Mesendoderm (in vitro differentiated cells): Measurements from ENCODE around the gene TSHZ2.

Experiments
- DNase-seq: peaks from one replicate; pipeline ENCODE4 v3.0.0; 2013
- H2AK5ac ChIP-seq: 2 replicates; pipeline ENCODE4 v1.6.1; 2013; ENCODE audit warnings: low read length, inconsistent platforms
- H2BK120ac ChIP-seq: 2 replicates; pipeline ENCODE4 v1.6.1; 2013; ENCODE audit warnings: low read depth, mild to moderate bottlenecking, low read length, moderate library complexity, mixed read lengths
- H2BK15ac ChIP-seq: replicated peaks from 2 replicates; pipeline ENCODE4 v1.6.1; 2013; ENCODE audit warnings: low read depth, mild to moderate bottlenecking, moderate library complexity
- H2BK5ac ChIP-seq: 2 replicates; pipeline ENCODE4 v1.6.1; 2013; ENCODE audit warnings: low read length, inconsistent platforms
- H3K18ac ChIP-seq: 2 replicates; pipeline ENCODE4 v1.6.1; 2013; ENCODE audit warnings: mild to moderate bottlenecking, low read length, mixed read lengths
- H3K23ac ChIP-seq: one replicate; pipeline ENCODE4 v1.6.1; 2013; ENCODE audit warnings: low read length
- H3K27ac ChIP-seq: 2 replicates; pipeline ENCODE4 v1.5.1; 2013; ENCODE audit warnings: low read depth, mild to moderate bottlenecking, inconsistent platforms, low read length, moderate library complexity
- H3K27me3 ChIP-seq: 2 replicates; pipeline ENCODE4 v1.6.1; 2013; ENCODE audit warnings: low read length, control low read depth, mild to moderate bottlenecking, inconsistent platforms; ENCODE audit not compliant: insufficient read depth, poor library complexity
- H3K36me3 ChIP-seq: 2 replicates; pipeline ENCODE4 v1.6.1; 2013; ENCODE audit warnings: low read length, inconsistent platforms; ENCODE audit not compliant: control insufficient read depth, insufficient read depth
- H3K4ac ChIP-seq: one replicate; pipeline ENCODE4 v1.6.1; 2013; ENCODE audit warnings: low read depth, mild to moderate bottlenecking, low read length, moderate library complexity
- H3K4me1 ChIP-seq: 2 replicates; pipeline ENCODE4 v1.6.1; 2013; ENCODE audit warnings: low read depth, low read length, inconsistent platforms; ENCODE audit not compliant: control insufficient read depth
- H3K4me2 ChIP-seq: 2 replicates; pipeline ENCODE4 v1.6.1; 2013; ENCODE audit warnings: low read length
- H3K4me3 ChIP-seq: 2 replicates; pipeline ENCODE4 v1.5.1; 2013; ENCODE audit warnings: mild to moderate bottlenecking, low read length
- H3K56ac ChIP-seq: one replicate; pipeline ENCODE4 v1.6.1; 2013; ENCODE audit warnings: low read length
- H3K79me1 ChIP-seq: 2 replicates; pipeline ENCODE4 v1.6.1; 2013; ENCODE audit warnings: low read length, inconsistent platforms
- H3K79me2 ChIP-seq: 2 replicates; pipeline ENCODE4 v1.6.1; 2013; ENCODE audit warnings: mild to moderate bottlenecking, low read length; ENCODE audit not compliant: control insufficient read depth, insufficient read depth
- H3K9ac ChIP-seq: 2 replicates; pipeline ENCODE4 v1.6.1; 2013; ENCODE audit warnings: low read length, inconsistent platforms
- H4K5ac ChIP-seq: one replicate; pipeline ENCODE4 v1.6.1; 2013; ENCODE audit warnings: low read length
- H4K8ac ChIP-seq: one replicate; pipeline ENCODE4 v1.6.1; 2013; ENCODE audit warnings: low read depth, mild to moderate bottlenecking, control low read depth, low read length, moderate library complexity
- WGBS: extraction: QIAGEN DNeasy Blood & Tissue Kit; methylation state at CpG from one replicate; pipeline ENCODE4 v1.1.7; 2013; ENCODE audit warnings: low lambda C conversion rate, missing lambda C conversion rate; ENCODE audit not compliant: insufficient coverage; ENCODE audit errors: extremely low coverage; 5-methylcytosine and 5-hydroxymethylcytosine counted together

The TSHZ2 gene

GRCh38 chr20:53296451-53297153 is 324.4 kb downstream of the TSHZ2 start:
- Histone ChIP-seq H4K8ac (no peak overlapping the region), H2BK15ac (no peak overlapping the region), H2BK120ac (no peak overlapping the region), H3K79me1 (no peaks in the 10 kb centered on the region), H2AK5ac (no peak overlapping the region), H3K18ac (no peak overlapping the region), H3K23ac (no peak overlapping the region), H3K27ac (no peak overlapping the region), H3K4ac (no peak overlapping the region), H3K27me3 (no peaks in the 10 kb centered on the region), H4K5ac (no peak overlapping the region), H3K4me2 (no peak overlapping the region), H3K79me2 (no peaks in the 10 kb centered on the region), H3K9ac (no peak overlapping the region), H3K36me3 (no peaks in the 10 kb centered on the region), H3K56ac (no peak overlapping the region), H3K4me1 (no peaks in the 10 kb centered on the region), H2BK5ac (no peak overlapping the region), H3K4me3 (no peak overlapping the region)
- DNase-seq: no peak
- WGBS: no CpG with 5 or more reads among the region's 2 CpGs

- WGBS: no CpG with 5 or more reads among the region's 7 CpGs
- Histone ChIP-seq H2BK5ac (no peak overlapping the region), H4K8ac (no peak overlapping the region), H2BK120ac (no peak overlapping the region), H2BK15ac (no peak overlapping the region), H4K5ac (no peak overlapping the region), H3K56ac (no peak overlapping the region), H3K18ac (no peak overlapping the region), H3K4me1 (no peaks in the 10 kb centered on the region), H3K4me3 (no peak overlapping the region), H3K79me2 (no peaks in the 10 kb centered on the region), H3K27me3 (no peaks in the 10 kb centered on the region), H3K23ac (no peak overlapping the region), H2AK5ac (no peak overlapping the region), H3K4me2 (no peak overlapping the region), H3K36me3 (no peaks in the 10 kb centered on the region), H3K4ac (no peak overlapping the region), H3K79me1 (no peaks in the 10 kb centered on the region), H3K27ac (no peak overlapping the region), H3K9ac (no peak overlapping the region)
- no peak for DNase-seq
Observed at GRCh38 chr20:53297154-53297529, 325.0 kb downstream of the TSHZ2 start.

- Histone ChIP-seq H3K9ac (no peak overlapping the region), H2AK5ac (no peak overlapping the region), H3K4me2 (no peak overlapping the region), H3K36me3 (no peaks in the 10 kb centered on the region), H3K23ac (no peak overlapping the region), H2BK5ac (no peak overlapping the region), H3K18ac (no peak overlapping the region), H3K4ac (no peak overlapping the region), H3K4me3 (no peak overlapping the region), H4K5ac (no peak overlapping the region), H4K8ac (no peak overlapping the region), H2BK15ac (no peak overlapping the region), H3K79me2 (no peaks in the 10 kb centered on the region), H3K27ac (no peak overlapping the region), H2BK120ac (no peak overlapping the region), H3K79me1 (no peaks in the 10 kb centered on the region), H3K27me3 (no peaks in the 10 kb centered on the region), H3K56ac (no peak overlapping the region), H3K4me1 (no peaks in the 10 kb centered on the region)
- no CpG with 5 or more reads among the region's 6 CpGs for WGBS
- DNase-seq: no peak
Observed at GRCh38 chr20:53298260-53298659, 326.1 kb downstream of the TSHZ2 start.

- Histone ChIP-seq H2BK15ac (no peak overlapping the region), H3K79me2 (no peaks in the 10 kb centered on the region), H3K23ac (no peak overlapping the region), H2BK5ac (no peak overlapping the region), H2BK120ac (no peak overlapping the region), H2AK5ac (no peak overlapping the region), H3K4me2 (no peak overlapping the region), H3K4me3 (no peak overlapping the region), H4K8ac (no peak overlapping the region), H3K4me1 (no peaks in the 10 kb centered on the region), H3K18ac (no peak overlapping the region), H3K27me3 (no peaks in the 10 kb centered on the region), H3K27ac (no peak overlapping the region), H3K79me1 (no peaks in the 10 kb centered on the region), H3K9ac (no peak overlapping the region), H3K36me3 (no peaks in the 10 kb centered on the region), H4K5ac (no peak overlapping the region), H3K4ac (no peak overlapping the region), H3K56ac (no peak overlapping the region)
- no peak for DNase-seq
- WGBS: no CpG with 5 or more reads among the region's 1 CpG
Observed at GRCh38 chr20:53298911-53299310, 326.8 kb downstream of the TSHZ2 start.

- no peaks in the 10 kb centered on the region for H3K79me2 ChIP-seq
- H3K4me2 ChIP-seq: no peak overlapping the region
- H2BK120ac ChIP-seq: no peak overlapping the region
- no peak overlapping the region for H2BK15ac ChIP-seq
- no CpG with 5 or more reads among the region's 4 CpGs for WGBS
- H3K79me1 ChIP-seq: no peaks in the 10 kb centered on the region
- H3K4me3 ChIP-seq: no peak overlapping the region
- H3K23ac ChIP-seq: no peak overlapping the region
- no peak overlapping the region for H3K56ac ChIP-seq
- no peak overlapping the region for H3K9ac ChIP-seq
- H3K27me3 ChIP-seq: no peaks in the 10 kb centered on the region
- H3K27ac ChIP-seq: no peak overlapping the region
- H2AK5ac ChIP-seq: no peak overlapping the region
- H3K18ac ChIP-seq: no peak overlapping the region
- no peaks in the 10 kb centered on the region for H3K36me3 ChIP-seq
- no peak overlapping the region for H4K5ac ChIP-seq
- H2BK5ac ChIP-seq: no peak overlapping the region
- H3K4me1 ChIP-seq: no peaks in the 10 kb centered on the region
- no peak overlapping the region for H3K4ac ChIP-seq
- DNase-seq: no peak
- no peak overlapping the region for H4K8ac ChIP-seq
Observed at GRCh38 chr20:53299831-53300230, 327.7 kb downstream of the TSHZ2 start.

- Histone ChIP-seq H4K8ac (no peak overlapping the region), H2AK5ac (no peak overlapping the region), H3K18ac (no peak overlapping the region), H3K27me3 (no peaks in the 10 kb centered on the region), H3K4me1 (no peaks in the 10 kb centered on the region), H3K56ac (no peak overlapping the region), H3K9ac (no peak overlapping the region), H3K36me3 (no peaks in the 10 kb centered on the region), H2BK120ac (no peak overlapping the region), H3K23ac (no peak overlapping the region), H3K4ac (no peak overlapping the region), H3K79me1 (no peaks in the 10 kb centered on the region), H3K4me3 (no peak overlapping the region), H3K79me2 (no peaks in the 10 kb centered on the region), H3K4me2 (no peak overlapping the region), H4K5ac (no peak overlapping the region), H2BK5ac (no peak overlapping the region), H3K27ac (no peak overlapping the region), H2BK15ac (no peak overlapping the region)
- WGBS: no CpG with 5 or more reads among the region's 13 CpGs
- DNase-seq: no peak
Observed at GRCh38 chr20:53301869-53302268, 329.7 kb downstream of the TSHZ2 start.
